ENCODE measurements around the gene SPIRE1.
"Not testable (repeated sequence)": the region's sequence is repeated elsewhere in the genome, so short reads cannot be mapped to it uniquely, and the experiment has no call there.

SPIRE1 gene

DNA sequence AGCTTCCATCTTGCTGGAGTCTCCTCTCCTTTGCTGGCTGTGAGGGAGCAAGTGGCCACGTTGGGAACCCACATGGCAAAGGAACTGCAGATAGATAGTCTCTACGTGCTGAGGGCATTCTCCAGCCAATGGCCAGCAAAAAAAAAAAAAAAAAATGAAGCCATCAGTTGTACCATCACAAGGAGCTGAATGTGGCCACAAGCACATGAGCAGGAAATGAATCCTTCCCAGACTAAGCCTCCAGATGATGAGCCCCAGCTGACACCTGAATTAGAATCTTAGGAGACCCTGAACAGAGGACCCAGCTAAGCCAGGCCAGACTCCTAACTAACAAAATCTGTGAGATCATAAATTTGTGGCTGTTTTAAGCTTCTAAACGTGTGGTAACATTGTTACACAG, 57.9 kb downstream of the SPIRE1 start:
- no peak for DNase-seq (ENCODE audit: extremely low read depth in 1 of 2, low read depth in 1 of 2)

GRCh38 chr18:12599543-12599942, 58.4 kb downstream of the SPIRE1 start:
- DNase-seq (ENCODE audit: extremely low read depth in 1 of 2, low read depth in 1 of 2), result no peak

- no peak for DNase-seq (ENCODE audit: extremely low read depth in 1 of 2, low read depth in 1 of 2)
Observed at GRCh38 chr18:12598181-12598930, 59.6 kb downstream of the SPIRE1 start.

- no peak for DNase-seq (ENCODE audit: extremely low read depth in 1 of 2, low read depth in 1 of 2)
Observed at GRCh38 chr18:12597760-12598159, 60.1 kb downstream of the SPIRE1 start.

DNA sequence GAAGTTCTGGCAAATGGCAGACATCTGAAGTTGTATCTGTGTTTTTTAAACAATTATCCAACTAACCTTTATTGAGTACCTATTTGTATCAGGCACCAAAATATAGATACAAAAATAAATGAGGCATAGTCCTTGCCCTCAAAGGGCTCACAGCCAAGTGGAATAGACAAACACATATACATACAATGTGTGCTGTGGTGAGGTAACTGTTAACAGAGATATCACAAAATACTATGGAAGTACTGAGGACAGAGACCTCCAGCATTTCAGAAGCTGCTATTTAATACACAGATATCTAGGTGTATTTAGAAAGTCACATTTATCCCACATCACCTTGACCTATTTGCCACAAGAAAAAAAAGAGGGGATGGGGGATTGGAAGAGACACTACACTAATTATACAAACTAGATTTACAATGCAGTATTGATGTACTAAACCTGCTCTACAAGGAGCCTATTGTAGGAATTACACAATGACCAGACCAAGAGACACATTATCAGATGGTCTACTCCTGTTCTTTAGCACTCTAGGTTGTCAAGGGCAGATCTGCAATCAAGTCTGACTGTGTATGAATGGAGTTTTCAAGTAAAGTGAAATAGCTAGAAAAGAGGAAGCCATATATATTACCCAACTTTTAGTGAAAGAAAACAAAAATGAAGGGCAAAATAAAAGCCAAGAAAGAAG, 62.2 kb downstream of the SPIRE1 start:
- DNase-seq (ENCODE audit: extremely low read depth in 1 of 2, low read depth in 1 of 2), result no peak

DNA sequence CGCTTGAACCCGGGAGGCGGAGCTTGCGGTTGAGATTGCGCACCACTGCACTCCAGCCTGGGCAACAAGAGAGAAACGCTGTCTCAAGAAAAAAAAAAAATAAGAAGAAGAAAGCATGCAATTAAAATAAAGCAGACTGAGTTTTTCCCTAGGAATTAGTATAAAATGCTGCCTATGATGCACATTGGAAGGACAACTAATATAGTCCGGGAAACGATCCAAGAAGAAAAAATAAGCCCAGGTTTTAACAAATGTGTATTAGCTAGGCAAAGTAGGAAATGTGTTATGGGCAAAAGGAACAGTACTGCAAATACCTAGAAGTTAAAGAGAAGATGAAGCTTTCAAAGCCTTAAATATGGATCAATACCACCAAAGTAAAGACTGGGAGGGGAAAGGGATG, 64.0 kb downstream of the SPIRE1 start:
- no peak for DNase-seq (ENCODE audit: extremely low read depth in 1 of 2, low read depth in 1 of 2)

- DNase-seq (ENCODE audit: extremely low read depth in 1 of 2, low read depth in 1 of 2), result no peak
Observed at GRCh38 chr18:12592597-12593127, 65.2 kb downstream of the SPIRE1 start.

GRCh38 chr18:12589448-12589847, 68.5 kb downstream of the SPIRE1 start:
- no peak for DNase-seq (ENCODE audit: extremely low read depth in 1 of 2, low read depth in 1 of 2)

DNA sequence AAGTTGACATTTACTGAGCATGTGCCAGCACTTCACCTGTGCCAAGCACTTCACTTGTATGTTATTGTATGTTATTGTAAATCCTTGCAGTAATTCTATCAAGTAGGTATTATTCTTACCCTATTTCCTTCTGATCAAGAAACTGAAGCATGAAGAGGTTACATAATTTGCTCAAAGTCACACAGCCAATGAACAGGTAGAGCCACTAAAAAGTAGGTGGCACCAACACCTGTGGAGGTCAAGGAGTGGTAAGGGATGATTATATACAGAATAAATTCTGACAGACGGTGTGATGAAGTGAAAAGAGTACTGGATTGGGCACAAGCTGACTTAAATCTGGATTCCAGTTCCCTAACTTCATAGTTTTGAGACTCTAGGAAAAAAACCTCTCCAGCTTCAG, 71.0 kb downstream of the SPIRE1 start:
- DNase-seq (ENCODE audit: extremely low read depth in 1 of 2, low read depth in 1 of 2), result no peak

GRCh38 chr18:12585218-12585617, 72.7 kb downstream of the SPIRE1 start:
- DNase-seq (ENCODE audit: extremely low read depth in 1 of 2, low read depth in 1 of 2), result no peak

- no peak for DNase-seq (ENCODE audit: extremely low read depth in 1 of 2, low read depth in 1 of 2)
Observed at GRCh38 chr18:12580630-12581342, 77.1 kb downstream of the SPIRE1 start.

GRCh38 chr18:12579775-12580174, 78.1 kb downstream of the SPIRE1 start:
- no peak for DNase-seq (ENCODE audit: extremely low read depth in 1 of 2, low read depth in 1 of 2)

GRCh38 chr18:12577848-12578247, 80.1 kb downstream of the SPIRE1 start:
- DNase-seq (ENCODE audit: extremely low read depth in 1 of 2, low read depth in 1 of 2), result no peak

DNA sequence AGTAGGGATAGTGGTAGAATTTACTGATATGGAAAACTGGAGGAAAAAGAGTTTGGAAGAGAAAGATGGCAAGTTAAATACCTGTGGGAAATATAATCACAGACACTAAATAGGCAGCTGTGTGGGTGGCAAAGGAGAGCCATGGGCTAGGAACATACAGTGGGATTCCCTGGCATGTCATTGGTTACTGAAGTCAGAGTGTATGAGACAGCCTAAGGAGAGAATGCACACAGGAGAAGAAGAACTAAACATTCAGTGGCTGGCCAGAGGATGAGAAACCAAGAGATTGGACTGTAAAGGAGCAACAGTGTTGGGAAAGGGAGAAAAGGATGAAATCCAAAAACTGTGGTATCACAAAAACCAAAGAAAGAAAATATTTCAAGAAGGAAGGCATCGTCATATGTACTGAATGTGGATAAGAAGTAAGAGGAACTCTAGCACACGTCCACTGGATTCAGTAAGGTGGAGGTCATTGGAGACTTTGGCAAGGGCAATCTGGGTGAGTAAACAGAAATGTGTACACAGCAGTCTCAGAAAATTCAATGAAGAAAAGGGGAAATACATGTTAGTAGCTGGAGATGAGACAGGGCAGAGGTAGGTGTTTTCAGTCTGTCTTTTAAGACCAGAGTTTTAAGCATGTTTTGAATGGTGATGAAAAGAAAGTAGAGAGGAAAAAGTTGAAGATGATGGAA, 83.3 kb downstream of the SPIRE1 start:
- DNase-seq (ENCODE audit: extremely low read depth in 1 of 2, low read depth in 1 of 2), result no peak

DNA sequence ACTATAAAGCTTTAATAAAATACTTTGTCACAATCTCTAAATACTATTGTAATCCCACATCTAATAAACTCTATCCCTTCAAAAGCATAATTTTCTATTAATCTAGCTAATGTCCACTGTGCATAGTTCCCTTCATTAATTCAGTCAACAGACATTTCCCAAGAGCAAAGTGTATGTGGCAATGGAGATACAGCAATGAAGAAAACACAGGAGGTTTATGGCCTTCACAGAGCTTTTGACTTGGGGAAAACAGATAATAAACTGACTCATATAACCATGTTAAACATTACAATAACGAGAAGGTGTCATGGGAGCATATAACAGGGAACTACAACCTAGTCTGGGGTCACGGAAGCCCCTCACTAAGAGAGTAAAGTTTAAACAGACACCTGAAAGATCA, 86.3 kb downstream of the SPIRE1 start:
- DNase-seq (ENCODE audit: extremely low read depth in 1 of 2, low read depth in 1 of 2), result no peak

- DNase-seq (ENCODE audit: extremely low read depth in 1 of 2, low read depth in 1 of 2), result no peak
Observed at GRCh38 chr18:12569791-12570190, 88.1 kb downstream of the SPIRE1 start.

- no peak for DNase-seq (ENCODE audit: extremely low read depth in 1 of 2, low read depth in 1 of 2)
Observed at GRCh38 chr18:12567849-12568248, 90.1 kb downstream of the SPIRE1 start.

DNA sequence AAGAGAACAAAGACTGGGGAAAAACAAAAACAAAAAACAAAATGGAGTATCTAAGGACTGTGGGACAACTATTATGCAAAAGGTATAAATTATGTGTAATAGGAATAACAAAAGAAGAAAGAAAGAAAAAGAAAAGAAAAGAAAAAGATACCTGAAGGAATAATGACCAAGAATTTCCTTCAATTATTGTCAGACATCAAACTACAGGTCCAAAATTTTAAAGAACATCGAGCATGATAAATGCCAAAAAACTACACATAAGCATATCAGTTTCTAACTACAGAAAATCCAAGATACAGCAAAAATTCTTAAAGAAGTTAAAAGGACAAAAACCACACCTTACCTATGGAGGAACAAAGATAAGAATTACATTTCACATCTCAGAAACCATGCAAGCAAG, 93.0 kb downstream of the SPIRE1 start:
- no peak for DNase-seq (ENCODE audit: extremely low read depth in 1 of 2, low read depth in 1 of 2)

DNA sequence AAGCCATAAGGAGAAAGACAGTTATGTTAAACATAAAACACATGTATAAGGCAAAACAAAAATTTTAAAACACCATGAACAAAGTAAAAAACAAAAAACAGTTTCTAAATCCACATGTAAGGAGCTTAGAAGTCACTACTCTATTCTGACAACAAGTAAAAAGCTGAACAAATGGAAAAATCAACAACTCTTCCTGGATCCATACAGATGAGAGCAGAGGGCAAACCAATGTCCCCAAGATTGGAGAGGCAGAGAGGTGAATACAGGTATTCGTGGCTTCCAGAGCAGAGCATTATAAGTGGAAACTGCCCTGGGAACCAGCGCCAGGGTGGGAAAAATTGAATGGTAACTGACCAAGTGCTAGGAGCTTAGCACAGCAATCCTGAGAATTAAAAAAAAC, 93.5 kb downstream of the SPIRE1 start:
- DNase-seq (ENCODE audit: extremely low read depth in 1 of 2, low read depth in 1 of 2), result no peak

- DNase-seq (ENCODE audit: extremely low read depth in 1 of 2, low read depth in 1 of 2), result not testable (repeated sequence)
Observed at GRCh38 chr18:12560600-12560999, 97.3 kb downstream of the SPIRE1 start.

DNA sequence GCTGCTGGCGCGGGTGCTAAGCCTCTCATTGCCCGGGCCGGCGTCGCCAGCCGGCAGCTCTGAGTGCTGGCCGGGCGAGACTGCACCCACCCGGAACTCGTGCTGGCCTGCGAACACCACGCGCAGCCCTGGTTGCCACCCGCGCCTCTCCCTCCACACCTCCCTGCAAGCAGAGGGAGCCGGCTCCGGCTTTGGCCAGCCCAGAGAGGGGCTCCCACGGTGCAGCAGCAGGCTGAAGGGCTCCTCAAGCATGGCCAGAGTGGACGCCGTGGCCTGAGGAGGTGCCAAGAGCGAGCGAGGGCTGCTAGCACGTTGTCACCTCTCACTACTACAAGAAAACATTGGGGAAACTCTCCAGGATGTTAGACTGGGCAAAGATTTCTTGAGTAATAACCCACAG, 98.6 kb downstream of the SPIRE1 start:
- DNase-seq (ENCODE audit: extremely low read depth in 1 of 2, low read depth in 1 of 2), result no peak

Measured in activated CD8-positive, alpha-beta memory T cell treated with anti-CD3 and anti-CD28 coated beads for 1 hour (primary cell).